ENCODE measurements around the gene OR4N5.

The OR4N5 gene

DNA sequence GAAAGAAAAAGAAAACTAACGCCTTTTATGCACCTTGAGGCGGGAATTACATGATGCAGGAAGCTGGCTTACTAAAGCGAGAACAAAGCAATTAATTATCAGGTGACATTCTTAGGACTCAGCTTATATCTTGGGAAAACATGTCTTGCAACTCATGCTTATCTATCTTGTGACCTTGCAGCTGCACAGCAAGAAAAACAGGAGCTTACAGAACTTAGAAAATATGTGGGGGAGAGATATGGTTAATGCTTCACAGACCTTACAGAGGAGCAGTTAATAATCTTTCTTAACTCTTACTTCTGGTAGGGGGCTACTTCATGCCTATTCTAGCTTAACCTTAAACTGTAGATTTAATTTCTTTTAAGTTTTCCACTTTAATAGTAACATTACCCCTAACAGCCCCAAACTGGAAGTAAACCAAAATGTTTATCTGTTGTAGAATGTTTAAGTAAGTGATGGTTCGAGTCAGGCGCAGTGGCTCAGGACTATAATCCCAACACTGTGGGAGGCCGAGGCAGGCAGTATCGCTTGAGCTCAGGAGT is 38.9 kb downstream of the OR4N5 start:
- no peak for DNase-seq (ENCODE audit: low spot score)
- in situ Hi-C loops (cut with MboI; ENCODE audit: low pct_unique_long_range_greater_than_20kb, low sequenced_read_pairs, unreplicated experiment): no loop called here
- TF ChIP-seq, protein P1, sequence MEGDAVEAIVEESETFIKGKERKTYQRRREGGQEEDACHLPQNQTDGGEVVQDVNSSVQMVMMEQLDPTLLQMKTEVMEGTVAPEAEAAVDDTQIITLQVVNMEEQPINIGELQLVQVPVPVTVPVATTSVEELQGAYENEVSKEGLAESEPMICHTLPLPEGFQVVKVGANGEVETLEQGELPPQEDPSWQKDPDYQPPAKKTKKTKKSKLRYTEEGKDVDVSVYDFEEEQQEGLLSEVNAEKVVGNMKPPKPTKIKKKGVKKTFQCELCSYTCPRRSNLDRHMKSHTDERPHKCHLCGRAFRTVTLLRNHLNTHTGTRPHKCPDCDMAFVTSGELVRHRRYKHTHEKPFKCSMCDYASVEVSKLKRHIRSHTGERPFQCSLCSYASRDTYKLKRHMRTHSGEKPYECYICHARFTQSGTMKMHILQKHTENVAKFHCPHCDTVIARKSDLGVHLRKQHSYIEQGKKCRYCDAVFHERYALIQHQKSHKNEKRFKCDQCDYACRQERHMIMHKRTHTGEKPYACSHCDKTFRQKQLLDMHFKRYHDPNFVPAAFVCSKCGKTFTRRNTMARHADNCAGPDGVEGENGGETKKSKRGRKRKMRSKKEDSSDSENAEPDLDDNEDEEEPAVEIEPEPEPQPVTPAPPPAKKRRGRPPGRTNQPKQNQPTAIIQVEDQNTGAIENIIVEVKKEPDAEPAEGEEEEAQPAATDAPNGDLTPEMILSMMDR (IDR thresholded peaks at IDR 0.05; ENCODE audit: extremely low read depth, insufficient read depth, missing control alignments): no peak

DNA sequence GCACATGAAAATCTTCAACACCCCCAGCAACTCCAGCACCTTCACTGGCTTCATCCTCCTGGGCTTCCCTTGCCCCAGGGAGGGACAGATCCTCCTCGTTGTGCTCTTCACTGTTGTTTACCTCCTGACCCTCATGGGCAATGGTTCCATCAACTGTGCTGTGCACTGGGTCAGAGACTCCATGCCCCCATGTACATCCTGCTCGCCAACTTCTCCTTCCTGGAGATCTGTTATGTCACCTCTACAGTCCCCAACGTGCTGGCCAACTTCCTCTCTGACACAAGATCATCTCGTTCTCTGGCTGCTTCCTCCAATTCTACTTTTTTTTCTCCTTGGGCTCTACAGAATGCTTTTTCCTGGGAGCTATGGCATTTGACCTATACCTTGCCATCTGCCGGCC is 40.6 kb downstream of the OR4N5 start:
- DNase-seq (ENCODE audit: low spot score): no peak
- in situ Hi-C loops (cut with MboI; ENCODE audit: low pct_unique_long_range_greater_than_20kb, low sequenced_read_pairs, unreplicated experiment): no loop called here
- TF ChIP-seq, protein P1 (IDR thresholded peaks at IDR 0.05; ENCODE audit: extremely low read depth, insufficient read depth, missing control alignments): no peak

DNA sequence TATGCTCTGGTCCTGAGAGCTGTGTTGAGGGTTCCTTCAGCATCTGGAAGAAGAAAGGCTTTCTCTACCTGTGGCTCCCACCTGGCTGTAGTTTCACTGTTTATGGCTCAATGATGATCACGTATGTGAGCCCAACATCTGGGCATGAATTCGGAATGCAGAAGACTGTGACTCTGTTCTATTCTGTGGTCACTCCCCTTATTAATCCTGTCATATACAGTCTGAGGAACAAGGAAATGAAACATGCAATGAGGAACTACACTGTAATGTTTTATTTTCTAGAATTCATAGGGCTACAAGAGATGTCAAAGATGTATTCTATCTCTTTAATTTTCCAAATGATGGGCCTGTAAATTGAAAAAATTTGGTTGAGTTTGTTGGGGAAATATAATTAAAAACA is 41.3 kb downstream of the OR4N5 start:
- in situ Hi-C loops (cut with MboI; ENCODE audit: low pct_unique_long_range_greater_than_20kb, low sequenced_read_pairs, unreplicated experiment): no loop called here
- no peak for DNase-seq (ENCODE audit: low spot score)
- TF ChIP-seq, protein P1 (IDR thresholded peaks at IDR 0.05; ENCODE audit: extremely low read depth, insufficient read depth, missing control alignments): no peak

DNA sequence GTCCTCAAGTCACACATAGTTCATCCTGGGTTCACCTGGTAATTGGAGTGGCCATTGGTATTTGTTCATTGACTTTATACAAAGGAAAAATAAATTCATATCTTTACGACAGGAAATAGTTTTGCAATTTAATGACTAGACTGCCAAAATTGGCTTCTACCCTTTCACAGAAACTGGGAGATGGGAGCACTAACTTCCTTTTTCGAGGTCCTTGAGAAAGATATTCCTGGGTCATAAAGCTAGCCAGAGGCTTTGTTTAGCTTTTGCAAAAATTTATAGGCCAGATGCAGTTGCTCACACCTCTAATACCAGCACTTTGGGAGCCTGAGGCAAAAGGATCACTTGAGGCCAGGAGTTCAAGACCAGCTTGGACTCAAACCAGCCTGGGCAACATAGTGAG is 41.9 kb downstream of the OR4N5 start:
- no peak for DNase-seq (ENCODE audit: low spot score)
- TF ChIP-seq, protein P1 (IDR thresholded peaks at IDR 0.05; ENCODE audit: extremely low read depth, insufficient read depth, missing control alignments): no peak
- in situ Hi-C loops (cut with MboI; ENCODE audit: low pct_unique_long_range_greater_than_20kb, low sequenced_read_pairs, unreplicated experiment): no loop called here

DNA sequence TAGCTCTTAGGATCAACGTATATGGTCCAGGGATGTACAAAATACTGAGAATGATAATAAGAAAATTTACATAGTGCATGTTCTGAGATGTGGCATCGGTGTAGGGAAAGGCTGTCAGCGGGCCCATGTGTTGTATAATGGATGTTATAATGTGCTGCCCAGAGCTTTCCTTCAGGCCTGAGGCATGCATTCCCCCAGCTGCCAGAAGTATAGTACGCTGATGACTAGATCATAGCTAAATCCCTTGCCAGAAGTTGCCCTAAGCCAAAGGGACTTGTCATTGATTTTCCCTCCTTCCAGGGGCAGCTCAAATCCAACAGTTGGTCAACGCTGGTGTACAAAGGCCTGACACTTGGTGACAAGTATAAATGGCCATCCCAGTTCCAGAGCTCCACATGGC is 45.6 kb downstream of the OR4N5 start:
- DNase-seq (ENCODE audit: low spot score): no peak
- TF ChIP-seq, protein P1 (IDR thresholded peaks at IDR 0.05; ENCODE audit: extremely low read depth, insufficient read depth, missing control alignments): no peak
- in situ Hi-C loops (cut with MboI; ENCODE audit: low pct_unique_long_range_greater_than_20kb, low sequenced_read_pairs, unreplicated experiment): no loop called here

- TF ChIP-seq, protein P1 (IDR thresholded peaks at IDR 0.05; ENCODE audit: extremely low read depth, insufficient read depth, missing control alignments): no peak
- no peak for DNase-seq (ENCODE audit: low spot score)
- in situ Hi-C loops (cut with MboI; ENCODE audit: low pct_unique_long_range_greater_than_20kb, low sequenced_read_pairs, unreplicated experiment): no loop called here
Measured at GRCh38 chr14:20190596-20190995, 52.0 kb downstream of the OR4N5 start, which contains the start of gene OR11G2. OR11G2 (plus strand) TSS chr14:20190896; CDS start chr14:20197438, 6,542 bp downstream.

Data from GM13977 (cell line).